Endometrial microvascular endothelial cells (primary cell): ENCODE results near the gene PRKAG2. TPM values are rescaled to one million over a fixed set of nuclear protein-coding genes. Genes with fewer than 3 reads are reported as not detected.
"Not testable (repeated sequence)": the region's sequence is repeated elsewhere in the genome, so short reads cannot be mapped to it uniquely, and the experiment has no call there.

Experiments used
- in situ Hi-C: cut with HindIII; loops from 2 replicates; pipeline ENCODE4 v1.10.0; 2017; ENCODE audit warnings: low sequenced_read_pairs, low pct_unique_long_range_greater_than_20kb; ENCODE audit errors: inconsistent ontology term
- total RNA-seq: library from RNA; depleted of rRNA; stranded (reverse); fragments of >200 nt; gene quantifications from one replicate; pipeline ENCODE4 v1.2.3, GENCODE V29; 2015; ENCODE audit errors: inconsistent ontology term

Gene PRKAG2
- total RNA-seq, 1 donor from 2014 or later, result 67.1 TPM

DNA sequence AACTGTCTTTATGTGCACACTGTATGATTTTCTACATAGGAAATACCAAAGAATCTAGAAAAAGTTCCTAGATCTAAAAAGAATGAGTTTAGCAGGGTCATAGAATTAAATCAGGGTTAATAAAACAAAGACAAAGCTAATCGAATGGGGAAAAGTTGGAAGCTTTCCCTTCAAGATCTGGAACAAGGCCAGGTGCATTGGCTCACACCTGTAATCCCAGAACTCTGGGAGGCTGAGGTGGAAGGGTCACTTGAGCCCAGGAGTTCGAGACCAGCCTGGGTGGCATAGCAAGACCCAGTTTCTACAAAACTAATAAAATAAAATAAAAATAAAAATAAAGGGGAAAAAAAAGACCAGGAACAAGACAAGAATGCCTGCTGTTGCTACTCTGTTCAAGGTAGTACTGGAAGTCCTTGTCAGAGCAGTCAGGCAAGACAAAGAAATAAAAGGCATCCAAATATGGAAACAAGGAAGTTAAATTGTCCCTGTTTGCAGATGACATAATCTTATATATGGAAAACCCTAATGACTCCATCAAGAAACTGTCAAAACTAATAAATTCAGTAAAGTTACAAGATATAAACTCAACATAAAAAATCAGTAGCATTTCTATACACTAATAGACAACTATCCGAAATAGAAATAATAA, 281.1 kb downstream of the PRKAG2 start:
- in situ Hi-C loops, result loop anchor here (25.0 kb wide), 1 partner anchor 141 kb away; no protein-coding TSS in a partner anchor

DNA sequence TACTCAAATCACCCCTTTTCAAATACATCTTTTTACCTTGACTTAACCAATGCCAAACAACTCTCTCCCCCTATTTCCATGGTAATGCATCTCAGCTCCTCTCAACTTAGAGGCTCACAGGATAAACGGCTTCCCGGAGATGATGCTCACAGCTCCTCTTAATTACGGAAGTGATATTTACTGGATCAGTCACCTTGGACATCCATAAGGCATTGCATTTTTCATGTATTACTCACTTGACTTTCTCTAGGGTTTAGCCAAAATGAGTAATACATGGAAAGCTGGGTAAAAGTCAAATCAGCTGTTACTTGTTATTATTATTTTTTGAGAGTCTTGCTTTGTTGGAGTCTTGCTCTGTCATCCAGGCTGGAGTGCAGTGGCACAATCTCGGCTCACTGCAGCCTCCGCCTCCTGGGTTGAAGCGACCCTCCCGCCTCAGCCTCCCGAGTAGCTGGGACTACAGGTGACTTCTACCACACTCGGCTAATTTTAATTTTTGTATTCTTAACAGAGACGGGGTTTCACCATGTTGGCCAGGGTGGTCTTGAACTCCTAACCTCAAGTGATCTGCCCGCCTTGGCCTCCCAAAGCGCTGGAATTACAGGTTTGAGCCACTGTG, 283.9 kb downstream of the PRKAG2 start:
- in situ Hi-C loops, result loop anchor here (25.0 kb wide), 1 partner anchor 144 kb away; no protein-coding TSS in a partner anchor

DNA sequence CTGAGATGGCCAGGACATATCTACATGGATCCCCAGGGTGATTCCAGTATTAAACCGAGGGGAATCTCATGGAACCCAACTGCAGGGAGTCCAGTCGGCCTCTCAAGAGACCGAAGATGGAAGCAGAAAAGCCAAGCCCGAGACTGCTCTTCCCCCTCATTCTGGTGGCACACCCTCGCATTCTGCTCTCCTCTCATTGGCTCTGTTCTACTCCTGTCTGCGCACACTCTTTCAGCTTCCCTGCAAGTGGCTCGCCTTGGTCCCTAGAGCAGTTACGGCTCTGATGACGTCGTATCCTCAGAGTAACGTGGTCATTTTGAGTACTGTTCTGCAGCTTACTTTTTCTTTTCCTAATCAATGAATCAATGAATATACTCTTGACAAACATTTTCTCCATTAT, 284.6 kb downstream of the PRKAG2 start:
- in situ Hi-C loops, result loop anchor here (25.0 kb wide), 1 partner anchor 145 kb away; no protein-coding TSS in a partner anchor

DNA sequence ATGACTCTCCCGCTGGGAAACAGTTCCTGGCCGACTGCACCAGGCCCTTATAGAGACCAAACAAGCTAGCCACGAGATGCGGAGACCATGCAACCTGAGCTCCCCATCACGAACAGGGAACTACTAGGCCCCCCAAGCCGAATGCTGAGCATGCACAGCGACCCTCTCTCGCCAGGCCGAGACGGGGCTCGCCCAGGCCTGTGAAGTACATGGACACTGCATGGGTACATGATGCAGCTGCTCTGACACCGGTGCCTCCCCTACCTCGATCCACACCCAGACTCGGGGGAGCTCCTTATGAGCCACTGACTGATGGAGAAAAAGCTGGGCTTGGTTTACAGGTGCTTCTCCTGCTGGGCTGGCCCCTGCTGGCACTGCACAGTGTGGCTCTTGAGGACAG, 285.0 kb downstream of the PRKAG2 start:
- in situ Hi-C loops, result loop anchor here (25.0 kb wide), 1 partner anchor 145 kb away; no protein-coding TSS in a partner anchor

DNA sequence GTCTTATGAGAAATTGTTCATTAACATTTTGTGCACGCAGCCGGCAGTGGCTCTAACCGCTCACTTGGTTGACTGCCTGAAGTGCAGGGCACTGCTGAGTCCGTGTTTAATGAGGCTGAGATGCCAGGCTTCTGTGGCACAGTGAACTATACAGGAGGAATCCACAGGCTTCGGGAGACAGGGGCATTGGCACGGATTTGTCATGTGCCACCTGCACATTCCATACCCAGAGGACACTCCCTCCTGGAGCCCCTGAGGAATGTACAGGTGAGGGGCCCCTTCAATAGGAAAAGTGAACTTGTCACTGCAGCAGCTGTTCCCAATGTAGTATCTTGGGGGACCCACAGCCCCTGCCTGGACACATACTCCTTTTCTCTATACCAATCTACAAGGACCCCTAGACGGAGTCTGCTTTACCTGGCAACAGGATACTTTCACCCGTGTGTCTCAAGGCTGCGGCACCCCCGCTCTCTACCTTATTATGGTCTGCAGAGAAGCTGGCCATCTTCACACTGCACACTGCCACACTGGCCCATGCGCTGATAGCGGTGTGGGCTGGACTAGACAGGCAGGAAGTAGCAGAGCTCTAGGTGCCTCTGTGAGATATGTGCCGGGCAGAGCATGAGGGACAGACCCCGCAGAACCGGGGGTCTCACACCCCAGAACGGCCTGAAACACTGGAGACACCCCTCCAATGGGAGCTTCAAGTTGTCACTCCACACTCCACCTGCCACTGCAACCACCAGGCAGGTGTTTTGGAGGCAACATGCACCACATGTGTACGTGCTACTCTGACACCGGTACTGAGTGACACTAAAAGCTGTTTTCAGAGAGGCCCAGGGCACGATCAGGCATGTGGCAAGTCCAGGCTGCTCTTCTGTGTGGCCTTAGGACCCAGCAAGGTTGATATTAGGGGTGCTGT, 285.8 kb downstream of the PRKAG2 start:
- in situ Hi-C loops, result loop anchor here (25.0 kb wide), 1 partner anchor 146 kb away; no protein-coding TSS in a partner anchor

DNA sequence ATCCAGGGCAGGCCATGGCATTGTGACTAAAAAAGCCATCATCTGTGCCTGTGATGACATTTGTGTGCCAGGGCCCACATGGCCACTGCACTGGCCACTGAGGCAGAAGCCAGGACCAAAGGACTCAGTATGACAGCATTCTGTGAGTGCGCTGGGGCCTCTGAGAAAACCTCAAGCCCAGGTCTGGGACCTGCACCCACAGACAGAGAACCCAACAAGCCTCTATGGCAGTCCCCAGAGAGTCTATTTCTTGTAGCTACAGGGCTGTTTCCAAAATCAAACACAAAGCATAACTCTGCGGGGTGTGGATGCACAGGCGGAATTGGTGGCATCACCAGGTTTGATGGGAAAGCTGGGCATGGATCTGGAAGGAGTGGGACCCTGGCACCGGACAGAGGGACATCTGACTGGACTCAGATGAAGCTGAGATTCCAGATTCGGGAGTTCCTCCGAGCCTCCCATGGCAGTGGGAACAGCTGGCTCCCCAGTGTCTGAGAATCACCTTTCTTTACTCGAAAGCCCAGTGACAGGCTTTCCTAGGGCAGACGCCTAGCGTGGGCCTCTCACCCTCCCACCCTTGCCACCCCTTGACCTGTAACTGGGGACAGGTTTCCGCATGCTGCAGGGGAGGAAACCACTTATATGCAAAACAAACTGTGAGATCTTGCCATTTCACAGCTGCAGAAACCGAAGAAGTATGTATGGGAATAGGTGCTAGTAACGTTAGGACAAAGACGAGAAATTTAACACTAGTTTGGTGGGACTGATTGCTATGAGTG, 286.7 kb downstream of the PRKAG2 start:
- in situ Hi-C loops, result loop anchor here (25.0 kb wide), 1 partner anchor 147 kb away; no protein-coding TSS in a partner anchor

DNA sequence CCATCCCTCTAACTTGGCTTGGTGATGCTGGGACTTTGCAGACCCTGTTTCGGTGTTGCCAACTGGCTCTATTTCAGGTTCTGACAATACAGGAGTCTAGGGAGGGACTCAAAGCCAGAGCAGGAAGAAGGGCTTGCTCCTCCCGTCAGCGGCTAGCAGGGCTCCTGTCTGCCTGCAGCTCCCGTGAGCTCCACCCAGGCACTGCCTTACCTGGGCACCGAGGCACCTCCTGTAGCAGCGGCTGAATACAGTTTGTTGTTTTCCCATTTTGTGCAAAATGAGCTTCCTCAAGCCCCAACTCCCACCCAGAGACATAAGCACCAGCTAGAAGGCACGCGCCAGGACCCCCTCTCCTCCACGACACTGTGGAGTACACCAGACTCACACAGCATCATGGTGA, 287.9 kb downstream of the PRKAG2 start:
- in situ Hi-C loops, result loop anchor here (25.0 kb wide), 1 partner anchor 148 kb away; no protein-coding TSS in a partner anchor

DNA sequence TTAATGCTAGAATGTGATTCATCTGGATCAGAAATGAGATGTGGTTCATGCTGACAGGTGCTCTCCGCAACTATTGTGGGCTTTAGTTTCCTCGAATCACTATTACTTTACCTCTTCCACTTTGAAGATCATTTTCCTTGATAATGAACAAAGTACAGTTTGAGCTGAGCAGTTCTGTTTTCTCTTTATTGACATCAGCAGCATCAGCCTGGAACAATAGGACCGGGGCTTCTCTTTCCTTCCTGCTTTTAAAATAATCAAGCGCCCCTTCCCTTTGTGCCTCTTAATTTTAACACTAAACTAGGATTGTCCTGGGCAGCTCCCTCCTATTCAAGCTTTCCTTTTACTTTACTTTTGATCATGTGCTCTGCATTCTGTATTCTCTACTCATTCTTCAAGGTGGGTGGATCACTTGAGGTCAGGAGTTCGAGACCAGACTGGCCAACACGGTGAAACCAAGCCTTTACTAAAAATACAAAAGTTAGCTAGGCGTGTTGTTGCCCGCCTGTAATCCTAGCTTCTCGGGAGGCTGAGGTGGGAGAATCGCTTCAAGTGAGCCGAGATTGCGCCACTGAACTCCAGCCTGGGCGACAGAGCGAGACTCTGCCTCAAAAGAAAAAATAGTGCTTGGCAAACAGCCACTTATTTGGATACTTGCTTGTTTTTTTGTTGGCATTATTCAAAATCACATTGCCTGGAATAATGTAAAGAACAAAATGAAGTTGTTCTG, 290.2 kb downstream of the PRKAG2 start:
- in situ Hi-C loops, result loop anchor here (25.0 kb wide), 1 partner anchor 151 kb away; no protein-coding TSS in a partner anchor

DNA sequence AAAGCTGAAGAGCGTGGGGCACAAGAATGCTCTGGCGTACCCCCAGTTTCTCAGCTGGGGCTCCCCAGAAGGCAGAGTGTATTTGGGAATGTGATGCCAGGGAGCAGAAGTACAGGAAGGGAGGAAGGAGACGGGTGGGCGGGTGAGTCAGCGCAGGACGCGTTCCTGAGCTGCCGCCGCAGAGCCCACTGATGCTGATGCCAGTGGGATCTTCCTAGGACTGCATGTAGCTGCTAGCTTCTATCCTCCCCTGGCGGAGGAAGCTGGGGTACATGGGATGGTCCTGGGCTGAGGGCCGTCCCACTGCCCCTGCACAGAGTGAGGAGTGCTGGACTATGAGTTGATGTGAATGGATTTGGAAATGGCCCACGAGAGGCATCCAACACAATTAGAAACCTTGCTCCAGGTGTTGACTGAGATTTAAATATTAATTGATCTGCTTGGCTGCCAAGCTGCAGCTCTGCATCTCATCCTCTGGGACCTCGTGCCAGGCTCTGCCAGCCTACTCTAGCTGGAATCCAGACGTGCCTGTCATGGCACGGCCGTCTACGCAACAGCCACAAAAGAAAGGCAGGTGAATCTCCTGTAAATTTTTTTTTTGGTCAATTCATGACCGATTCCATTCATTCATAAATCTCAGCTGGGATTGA, 291.0 kb downstream of the PRKAG2 start:
- in situ Hi-C loops, result loop anchor here (25.0 kb wide), 1 partner anchor 151 kb away; no protein-coding TSS in a partner anchor

DNA sequence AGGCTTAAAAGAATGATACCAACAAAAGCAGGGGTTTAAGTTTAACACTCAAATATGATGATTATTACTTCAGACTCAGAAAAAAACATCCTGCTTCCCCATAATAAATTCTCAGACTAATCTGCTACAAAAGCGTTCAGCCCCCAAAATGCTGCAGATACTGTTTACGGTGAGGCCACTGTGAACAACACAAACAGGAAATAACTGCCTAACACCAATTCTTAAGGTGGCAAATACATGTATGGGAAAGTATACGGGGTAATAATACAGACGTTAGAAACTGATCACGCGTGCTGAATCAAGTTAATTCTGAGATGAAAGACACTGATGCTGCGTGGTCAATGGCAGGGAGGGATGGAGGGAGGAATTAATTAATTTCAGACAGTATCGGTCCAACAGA, 295.2 kb downstream of the PRKAG2 start:
- in situ Hi-C loops, result loop anchor here (25.0 kb wide), 1 partner anchor 156 kb away; no protein-coding TSS in a partner anchor

DNA sequence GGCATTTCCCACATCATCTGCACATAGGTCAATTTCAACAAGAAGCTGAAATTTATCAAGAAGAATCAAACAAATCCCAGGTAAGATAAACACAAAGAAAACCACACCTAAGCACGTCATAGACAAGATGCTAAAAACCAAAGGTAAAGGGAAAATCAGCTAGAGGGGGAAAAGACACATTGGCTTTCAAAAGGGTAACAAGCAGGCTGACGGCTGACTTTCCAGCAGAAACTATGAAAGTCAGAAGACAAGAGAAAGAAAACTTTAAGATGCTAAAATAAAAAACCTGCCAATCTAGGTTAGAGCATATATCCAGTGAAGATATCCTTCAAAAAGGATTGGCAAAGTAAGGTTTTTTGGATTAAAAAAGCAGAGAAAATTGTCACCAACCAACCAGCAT, 297.3 kb downstream of the PRKAG2 start:
- in situ Hi-C loops, result loop anchor here (25.0 kb wide), 1 partner anchor 158 kb away; no protein-coding TSS in a partner anchor

DNA sequence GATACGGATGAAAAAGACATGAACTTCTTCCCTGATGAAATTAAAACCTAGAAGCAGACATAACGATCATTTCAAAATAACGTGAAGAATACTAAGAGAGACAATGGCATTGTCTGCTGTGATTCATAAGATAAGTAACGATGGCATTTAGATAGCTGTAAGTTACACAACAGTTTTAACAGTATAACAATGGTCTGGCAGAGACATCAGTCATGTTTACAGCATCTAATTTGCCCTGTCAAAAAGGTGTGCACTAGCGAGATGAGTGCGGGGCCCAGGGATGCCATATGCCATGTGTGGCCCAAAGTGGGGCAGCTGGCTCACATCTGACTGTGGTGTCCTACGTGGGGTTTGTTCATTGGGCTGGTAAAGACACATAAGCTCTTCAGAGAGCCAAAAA, 301.5 kb downstream of the PRKAG2 start:
- in situ Hi-C loops, result loop anchor here (25.0 kb wide), 1 partner anchor 162 kb away; no protein-coding TSS in a partner anchor

DNA sequence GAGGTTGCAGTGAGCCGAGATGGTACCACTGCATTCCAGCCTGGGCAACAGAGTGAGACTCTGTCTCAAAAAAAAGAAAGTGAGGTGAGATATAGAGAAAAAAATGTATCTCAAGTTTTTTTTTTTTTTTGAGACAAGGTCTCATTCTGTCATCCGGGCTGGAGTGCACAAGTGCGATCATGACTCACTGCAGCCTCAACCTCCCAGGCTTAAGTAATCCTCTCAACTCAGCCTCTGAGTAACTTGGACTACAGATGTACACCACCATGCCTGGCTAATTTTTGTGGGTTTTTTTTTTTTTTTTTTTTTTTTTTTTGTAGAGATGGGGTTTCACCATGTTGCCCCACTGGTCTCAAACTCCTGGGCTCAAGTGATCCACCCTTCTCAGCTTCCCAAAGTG, 303.9 kb downstream of the PRKAG2 start:
- in situ Hi-C loops, result not testable (repeated sequence)

DNA sequence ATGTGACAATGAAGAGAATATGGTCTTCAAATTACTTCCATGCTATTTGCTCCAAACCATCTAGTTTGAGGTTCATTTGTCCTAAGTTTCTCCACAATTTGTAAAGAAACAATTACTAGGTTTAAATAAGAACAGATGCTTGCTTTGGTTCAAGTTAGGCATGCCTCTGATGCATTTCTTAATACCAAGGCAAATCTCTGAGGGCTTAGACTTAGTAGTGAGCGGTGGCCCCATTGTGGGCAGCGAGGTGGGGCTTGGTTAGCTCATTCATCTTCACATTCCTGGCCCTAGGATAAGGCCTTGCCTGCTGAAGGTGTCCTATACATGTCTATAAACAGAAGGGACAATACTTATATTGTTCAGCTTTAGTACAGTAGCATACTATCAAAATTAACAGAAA, 304.8 kb downstream of the PRKAG2 start:
- in situ Hi-C loops, result no loop called here

DNA sequence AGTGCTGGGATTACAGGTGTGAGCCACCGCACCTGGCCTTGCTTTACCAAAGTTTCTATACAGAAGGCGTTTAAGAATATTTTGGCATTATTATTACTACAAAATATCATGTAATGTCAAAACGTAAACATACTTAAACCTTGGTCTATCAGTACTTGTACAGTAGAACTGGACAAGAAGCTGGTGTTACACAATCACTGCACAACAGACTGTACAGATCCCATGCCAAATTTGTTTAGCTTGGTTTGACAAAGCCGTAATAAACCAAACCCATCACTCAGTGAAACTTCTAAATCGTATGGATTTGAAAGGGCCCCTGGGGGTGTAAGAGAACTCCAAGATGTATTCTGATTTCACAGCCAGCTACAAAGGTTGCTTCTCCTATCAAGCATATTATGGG, 305.4 kb downstream of the PRKAG2 start:
- in situ Hi-C loops, result no loop called here

DNA sequence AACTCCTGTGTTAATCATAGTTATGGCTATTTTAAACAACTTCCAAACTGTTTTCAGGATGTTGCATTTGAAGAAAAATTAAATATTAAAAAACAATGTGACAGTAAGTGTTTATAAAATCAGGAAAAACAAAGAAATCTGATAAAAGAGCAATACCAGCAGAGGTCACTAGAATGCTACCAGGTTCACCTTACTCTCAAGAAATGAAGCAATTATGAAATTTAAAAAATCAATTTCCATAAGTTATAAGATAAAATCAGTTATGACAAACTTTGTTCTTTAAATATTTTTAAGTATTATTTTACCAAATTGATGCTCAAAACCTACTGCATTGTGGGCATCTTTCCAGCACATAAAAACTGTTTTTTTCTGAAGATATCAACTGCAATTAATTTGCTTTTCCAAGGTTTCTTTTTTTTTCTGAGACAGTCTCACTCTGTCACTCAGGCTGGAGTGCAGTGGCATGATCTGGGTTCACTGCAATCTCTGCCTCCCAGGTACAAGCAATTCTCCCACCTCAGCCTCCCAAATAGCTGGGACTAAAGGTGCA, 306.5 kb downstream of the PRKAG2 start:
- in situ Hi-C loops, result no loop called here
